Heart right ventricle (tissue), 16 donors: ENCODE results near the gene ATL2. TPM values are rescaled to one million over a fixed set of nuclear protein-coding genes. Genes with fewer than 3 reads are reported as not detected.

ENCODE experiments used
- ATAC-seq, 8 donors: fragments of 200-7000 bp; cut with Tn5 transposase; one replicate each; pipeline ENCODE4 v1.9.1; 2020; ENCODE audit warnings: mild to moderate bottlenecking in 8 of 8, moderate library complexity in 8 of 8, moderate number of reproducible peaks in 1 of 8
- DNase-seq, 2 donors: peaks; one replicate each; pipeline ENCODE4 v3.0.0-alpha.2; 2020
- H3K27ac ChIP-seq, 10 donors: fragments of 200-600 bp; sonication (generic) in 2 of 10; one replicate each; pipeline versions ENCODE4 v1.5.0 to v1.8.0; 2020 to 2022; ENCODE audit warnings: mild to moderate bottlenecking in 3 of 10
- H3K27me3 ChIP-seq, 7 donors: fragments of 200-600 bp; one replicate each; pipeline ENCODE4 v1.8.0; 2021 to 2022; ENCODE audit warnings: mild to moderate bottlenecking in 2 of 7
- H3K36me3 ChIP-seq, 9 donors: fragments of 200-600 bp; sonication (generic) in 1 of 9; one replicate each; pipeline versions ENCODE4 v1.5.0 to v1.8.0; 2020 to 2022; ENCODE audit warnings: mild to moderate bottlenecking in 2 of 9
- H3K4me1 ChIP-seq, 9 donors: fragments of 200-600 bp; sonication (generic) in 1 of 9; one replicate each; pipeline versions ENCODE4 v1.5.0 to v1.8.0; 2020 to 2022; ENCODE audit warnings: mild to moderate bottlenecking in 4 of 9
- H3K4me3 ChIP-seq, 10 donors: fragments of 200-600 bp; sonication (generic) in 2 of 10; one replicate each; pipeline versions ENCODE4 v1.5.0 to v1.8.0; 2020 to 2022; ENCODE audit warnings: mild to moderate bottlenecking in 7 of 10, moderate library complexity in 2 of 10
- H3K9me3 ChIP-seq, 11 donors: fragments of 200-600 bp in 10 of 11; sonication (generic) in 2 of 11; one replicate each; pipeline versions ENCODE4 v1.5.0 to v1.8.0; 2013 to 2022; ENCODE audit warnings: mild to moderate bottlenecking in 2 of 11, control low read depth in 1 of 11, moderate library complexity in 1 of 11
- WGBS, 2 donors: extraction: QIAGEN DNeasy Blood & Tissue Kit; methylation state at CpG; one replicate each; pipeline ENCODE4 v1.1.7; 2013; ENCODE audit warnings: inconsistent platforms in 1 of 2; 5-methylcytosine and 5-hydroxymethylcytosine counted together
- intact Hi-C, 10 donors: fragments of 100-400 bp; cut with DNase I; formaldehyde crosslinking; loops; one replicate each; pipeline versions ENCODE4 v1.11.1 to v1.14.2; 2022
- polyA plus RNA-seq, 2 donors: library from polyadenylated mRNA; stranded (reverse); fragments of 200-250 nt; gene quantifications; one replicate each; pipeline ENCODE4 v1.2.3, GENCODE V29; 2013
- total RNA-seq, 10 donors: library from RNA; stranded (reverse); fragmentation: NEBNext Ultra II Directional in 3 of 10; extraction: Animal tissue kit (Norgen Biotek cat#: 25700) in 3 of 10; gene quantifications; one replicate each; pipeline versions ENCODE4 v1.2.1 to v1.2.4, GENCODE V29; 2021 to 2023
- TF ChIP-seq, protein P1 (sequence below), 9 donors: fragments of 200-600 bp; sonication (generic) in 2 of 9; IDR thresholded peaks; one replicate each; pipeline versions ENCODE4 v1.5.0 to v1.8.0; 2021 to 2022; ENCODE audit warnings: antibody characterized with exemption in 9 of 9, mild to moderate bottlenecking in 5 of 9, moderate library complexity in 1 of 9
- donor health status: Arrhythmogenic right ventricular cardiomyopathy.
- donor health status: ischemic (EF 13 %, LVEDD 7.1; RV severe dilation, severe dysfunction).
- donor health status: healthy with polysubstance abuse.
- donor health status: DM: no; HTN: yes; CAD: no.
- donor health status: DM: no; HTN: no; CAD: no.
- donor health status: ischemic (EF 25% LVEDD 6.9; RV normal size, moderate dysfunction).
- donor health status: ischemic (EF 25% LVEDD 5.7; RV mildly dilated, moderate dysfunction).
- donor health status: healthy.
- donor health status: DM: yes; HTN: yes; CAD: no.
- donor health status: Ischemic cardiomyopathy.
- donor health status: ischemic (EF 35%, LVEDD 5.7; RV mildly dilated, moderate dysfunction).
- donor health status: nonischemic (EF 11% LVEDD 7.7; RV severe dilation, severe dysfunction).
- donor health status: DM: yes; HTN: yes; CAD: no.
- donor health status: PGD.
- donor health status: ischemic (EF 29% LVEDD 5.4; RV normal size, mild dysfunction).
- donor health status: nonischemic (EF 23%, LVEDD 6.1; RV moderate dilation, normal function).

Gene ATL2
- total and polyA plus RNA-seq, 12 donors = 14.1 to 46.2 (median 30.2) TPM

DNA sequence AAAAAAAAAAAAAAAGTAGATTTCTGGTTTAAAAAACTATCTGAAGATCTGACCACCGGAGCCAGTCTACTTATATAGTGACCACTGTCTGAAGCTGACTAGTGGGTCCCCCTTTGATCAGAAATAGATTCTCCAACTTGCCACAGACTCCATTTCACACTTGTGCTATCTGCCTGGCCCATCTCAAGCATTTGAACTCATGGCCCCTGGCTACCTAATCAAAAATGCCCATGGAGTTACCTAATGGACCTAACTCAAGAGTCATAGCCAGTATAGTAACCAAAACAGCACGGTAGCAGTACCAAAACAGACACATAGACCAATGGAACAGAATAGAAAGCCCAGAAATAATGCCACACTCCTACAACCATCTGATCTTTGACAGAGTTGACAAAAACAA is 17.0 kb upstream of the ATL2 start:
- no peaks in the 10 kb centered on the region for H3K4me1 ChIP-seq
- H3K9me3 ChIP-seq = no peaks in the 10 kb centered on the region
- DNase-seq (no peak), ATAC-seq (no peak)
- 94 to 97% methylated on average over 2 of the region's 2 CpGs for WGBS, 2 donors
- TF ChIP-seq, protein P1, sequence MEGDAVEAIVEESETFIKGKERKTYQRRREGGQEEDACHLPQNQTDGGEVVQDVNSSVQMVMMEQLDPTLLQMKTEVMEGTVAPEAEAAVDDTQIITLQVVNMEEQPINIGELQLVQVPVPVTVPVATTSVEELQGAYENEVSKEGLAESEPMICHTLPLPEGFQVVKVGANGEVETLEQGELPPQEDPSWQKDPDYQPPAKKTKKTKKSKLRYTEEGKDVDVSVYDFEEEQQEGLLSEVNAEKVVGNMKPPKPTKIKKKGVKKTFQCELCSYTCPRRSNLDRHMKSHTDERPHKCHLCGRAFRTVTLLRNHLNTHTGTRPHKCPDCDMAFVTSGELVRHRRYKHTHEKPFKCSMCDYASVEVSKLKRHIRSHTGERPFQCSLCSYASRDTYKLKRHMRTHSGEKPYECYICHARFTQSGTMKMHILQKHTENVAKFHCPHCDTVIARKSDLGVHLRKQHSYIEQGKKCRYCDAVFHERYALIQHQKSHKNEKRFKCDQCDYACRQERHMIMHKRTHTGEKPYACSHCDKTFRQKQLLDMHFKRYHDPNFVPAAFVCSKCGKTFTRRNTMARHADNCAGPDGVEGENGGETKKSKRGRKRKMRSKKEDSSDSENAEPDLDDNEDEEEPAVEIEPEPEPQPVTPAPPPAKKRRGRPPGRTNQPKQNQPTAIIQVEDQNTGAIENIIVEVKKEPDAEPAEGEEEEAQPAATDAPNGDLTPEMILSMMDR (IDR thresholded peaks at IDR 0.05) = no peak
- H3K27ac ChIP-seq = no peak overlapping the region
- intact Hi-C loops = no loop called here
- no peaks in the 10 kb centered on the region for H3K36me3 ChIP-seq
- H3K4me3 ChIP-seq = no peak overlapping the region
- H3K27me3 ChIP-seq = peaks cover 0 to 9% (median 0%) of the 10 kb centered on the region in 7 donors

DNA sequence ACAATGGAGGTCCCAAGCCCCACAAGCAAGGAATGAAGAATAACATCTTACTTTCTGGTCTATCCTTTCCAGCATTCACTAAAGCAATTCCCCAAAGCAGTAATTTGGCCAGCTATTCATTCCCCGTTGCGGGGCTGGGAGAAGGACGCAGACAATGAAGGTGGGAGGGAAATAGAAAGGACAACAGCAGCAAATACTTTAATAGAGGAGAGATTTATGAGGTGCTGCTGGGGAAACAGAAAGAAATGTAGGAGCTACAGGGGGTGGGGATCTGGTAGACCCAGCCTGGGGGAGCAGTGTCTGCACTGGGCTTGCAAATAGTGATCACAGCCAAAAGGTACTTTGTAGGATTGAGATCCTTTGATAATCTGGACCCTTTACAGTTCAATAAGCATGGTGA is 13.9 kb upstream of the ATL2 start:
- Histone ChIP-seq H3K4me3 (no peak overlapping the region), H3K4me1 (peaks cover 0 to 4% (median 0%) of the 10 kb centered on the region in 9 donors), H3K36me3 (no peaks in the 10 kb centered on the region), H3K27ac (no peak overlapping the region), H3K27me3 (peaks cover 0 to 9% (median 0%) of the 10 kb centered on the region in 7 donors), H3K9me3 (no peaks in the 10 kb centered on the region)
- intact Hi-C loops = no loop called here
- TF ChIP-seq, protein P1 (IDR thresholded peaks at IDR 0.05) = no peak
- ATAC-seq (no peak), DNase-seq (no peak)
- 76 to 90% methylated on average over 3 of the region's 3 CpGs for WGBS, 2 donors

DNA sequence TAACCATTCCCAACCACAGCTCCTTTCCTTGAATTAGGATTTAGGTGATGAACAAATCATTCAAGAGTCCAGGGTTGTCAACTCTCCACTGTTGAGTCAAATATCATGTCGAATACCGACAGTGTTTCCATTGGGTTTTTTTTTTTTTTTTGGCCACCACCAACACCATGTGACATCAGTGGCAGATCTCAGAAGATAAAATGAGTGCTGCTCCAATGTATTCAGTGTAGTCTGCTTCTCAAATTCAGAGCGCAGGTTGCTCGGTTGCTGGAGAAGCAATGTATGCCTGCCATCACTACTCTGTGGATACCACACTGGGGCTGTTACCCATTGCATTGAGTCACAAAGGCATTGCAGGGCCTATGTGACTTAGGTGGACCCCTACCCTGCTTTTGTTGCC is 10.8 kb upstream of the ATL2 start:
- H3K36me3 ChIP-seq = no peaks in the 10 kb centered on the region
- DNase-seq (no peak), ATAC-seq (no peak)
- no peak overlapping the region for H3K27ac ChIP-seq
- WGBS, 2 donors = 86 to 96% methylated on average over 4 of the region's 4 CpGs
- intact Hi-C loops = no loop called here
- H3K4me1 ChIP-seq = peaks cover 0 to 4% (median 0%) of the 10 kb centered on the region in 9 donors
- TF ChIP-seq, protein P1 (IDR thresholded peaks at IDR 0.05) = no peak
- H3K9me3 ChIP-seq = no peaks in the 10 kb centered on the region
- H3K27me3 ChIP-seq = peaks cover 0 to 9% (median 0%) of the 10 kb centered on the region in 7 donors
- no peak overlapping the region for H3K4me3 ChIP-seq

DNA sequence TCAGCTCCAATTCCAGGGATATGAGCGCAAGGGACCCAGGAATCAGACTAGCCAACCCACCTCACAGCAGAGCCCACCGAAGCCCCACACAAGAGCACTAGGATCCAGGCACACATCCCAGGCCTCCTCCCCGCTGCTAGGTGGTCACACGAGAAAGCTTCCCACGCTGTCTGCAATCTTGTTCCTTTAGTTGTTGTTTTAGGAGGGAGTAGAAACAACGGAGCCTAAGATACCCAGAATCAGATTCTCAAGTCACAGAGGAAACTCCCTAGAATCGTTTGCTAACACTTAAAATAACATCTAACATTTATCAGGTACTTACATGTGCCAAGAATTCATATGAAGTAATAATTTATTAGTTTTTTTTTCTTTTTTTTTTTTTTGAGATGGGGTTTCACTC is 9.7 kb upstream of the ATL2 start:
- 70 to 72% methylated on average over 7 of the region's 7 CpGs for WGBS, 2 donors

More for the DNA sequence above, 9.7 kb upstream of the ATL2 start:
- no peak for DNase-seq
- no peak for ATAC-seq
- no peaks in the 10 kb centered on the region for H3K9me3 ChIP-seq
- H3K4me3 ChIP-seq = no peak overlapping the region
- TF ChIP-seq, protein P1 (IDR thresholded peaks at IDR 0.05) = no peak
- H3K27me3 ChIP-seq = peaks cover 0 to 9% (median 0%) of the 10 kb centered on the region in 7 donors
- H3K27ac ChIP-seq = no peak overlapping the region
- peaks cover 0 to 4% (median 0%) of the 10 kb centered on the region in 9 donors for H3K4me1 ChIP-seq
- intact Hi-C loops = no loop called here
- H3K36me3 ChIP-seq = no peaks in the 10 kb centered on the region
